GM20431 (cell line): Measurements from ENCODE around the gene SPTA1.

Source experiments
- in situ Hi-C: fragments of 300-500 bp; cut with MseI, MboI; formaldehyde crosslinking; loops from one replicate; pipeline ENCODE4 v1.15.0; 2020; ENCODE audit warnings: low sequenced_read_pairs; ENCODE audit not compliant: unreplicated experiment

The SPTA1 gene

DNA sequence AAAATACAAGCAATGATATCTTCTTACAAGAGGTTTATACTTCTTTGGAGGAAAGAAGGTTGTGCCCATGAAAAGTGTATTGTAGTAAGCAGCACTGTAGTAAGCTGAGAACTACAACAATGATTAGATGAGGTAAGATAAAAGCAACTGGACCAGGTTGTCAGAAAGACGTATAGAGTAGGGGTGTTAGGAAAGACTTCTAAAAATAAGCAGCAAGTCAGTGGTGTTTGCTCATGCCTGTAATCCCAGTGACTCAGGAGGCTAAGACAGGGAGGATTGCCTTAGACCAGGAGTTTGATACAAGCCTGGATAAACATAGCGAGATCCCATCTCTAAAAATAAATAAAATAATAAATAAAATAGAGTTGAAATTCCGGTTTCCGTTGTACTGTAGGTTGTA, 102.6 kb downstream of the SPTA1 start:
- in situ Hi-C loops: no loop called here

- in situ Hi-C loops: no loop called here
Observed at GRCh38 chr1:158579733-158580132, 106.8 kb downstream of the SPTA1 start, which contains the start of gene OR10X1. Gene OR10X1 (minus strand): TSS chr1:158579899. CDS start chr1:158579899, 0 bp downstream.

DNA sequence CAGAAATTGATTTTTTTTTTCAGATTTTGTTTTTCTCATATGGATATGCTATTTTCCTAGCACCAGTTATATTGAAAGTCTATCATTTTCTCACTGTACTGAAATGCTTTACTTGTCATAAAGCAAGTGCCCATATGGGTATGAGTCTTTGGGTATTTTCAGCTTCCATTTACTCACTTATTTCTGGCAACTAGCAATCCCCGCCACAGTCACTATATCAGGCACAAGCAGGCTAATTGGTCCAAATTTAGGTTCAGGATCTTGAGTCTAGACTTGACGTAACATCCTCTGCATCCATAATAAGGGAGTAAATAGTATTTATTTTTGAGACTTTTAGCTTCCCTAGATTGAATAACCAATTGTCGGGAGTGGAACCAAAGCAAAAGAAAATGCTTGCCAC, 109.0 kb downstream of the SPTA1 start:
- in situ Hi-C loops: no loop called here

- in situ Hi-C loops: no loop called here
Observed at GRCh38 chr1:158572226-158572625, 114.3 kb downstream of the SPTA1 start.

- in situ Hi-C loops: no loop called here
Observed at GRCh38 chr1:158570480-158570879, 116.0 kb downstream of the SPTA1 start, which contains the start of gene OR6P1. Gene OR6P1 (minus strand): TSS chr1:158570580. CDS start chr1:158563604, 6,976 bp downstream.

- in situ Hi-C loops: no loop called here
Observed at GRCh38 chr1:158564608-158565007, 121.9 kb downstream of the SPTA1 start.

DNA sequence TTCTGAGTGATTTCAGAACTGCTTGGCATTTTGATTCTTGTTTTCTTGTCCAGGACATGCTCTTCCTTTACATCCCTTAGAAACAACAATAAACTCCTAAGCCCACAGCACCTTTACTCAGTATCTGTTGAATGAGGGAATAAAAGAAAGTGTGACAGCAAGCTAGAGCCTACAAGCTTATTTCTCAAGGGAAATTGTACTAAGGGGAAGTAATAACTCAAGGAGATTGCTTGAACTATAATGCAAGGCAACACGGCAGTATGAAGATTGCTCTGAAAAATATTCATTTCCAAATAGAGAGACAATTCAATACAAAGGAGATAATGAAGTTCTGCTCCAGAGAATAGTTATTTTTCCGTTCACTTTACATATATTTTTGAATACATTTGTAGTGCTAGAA, 122.7 kb downstream of the SPTA1 start:
- in situ Hi-C loops: no loop called here
